HL-60 (cell line): Measurements from ENCODE around the gene CYSRT1.

ENCODE experiments used
- DNase-seq, 2 experiments: peaks; one replicate each; pipeline ENCODE4 v3.0.0-alpha.2; 2010 to 2020; ENCODE audit warnings: low read depth in 1 of 2, low spot score in 1 of 2
- H3K27ac ChIP-seq: fragments of 250-450 bp; sonication (Bioruptor Pico); replicated peaks from 2 replicates; pipeline ENCODE4 v1.5.1; 2020; ENCODE audit warnings: mild to moderate bottlenecking, moderate library complexity
- H3K27me3 ChIP-seq: fragments of 250-450 bp; sonication (Bioruptor Pico); 2 replicates; pipeline ENCODE4 v1.5.1; 2021; ENCODE audit warnings: mild to moderate bottlenecking, moderate library complexity; ENCODE audit not compliant: insufficient read depth, poor library complexity, severe bottlenecking
- H3K4me3 ChIP-seq: replicated peaks from 2 replicates; pipeline ENCODE4 v1.5.1; 2011; ENCODE audit warnings: mild to moderate bottlenecking, control low read depth, low read length; ENCODE audit not compliant: insufficient read depth
- GABPA ChIP-seq: IDR thresholded peaks from 2 replicates; pipeline ENCODE4 v1.6.1; 2012; ENCODE audit warnings: low read depth
- POLR2AphosphoS5 ChIP-seq: IDR thresholded peaks from 2 replicates; pipeline ENCODE4 v1.6.1; 2012; ENCODE audit warnings: low read depth
- SPI1 ChIP-seq: IDR thresholded peaks from 2 replicates; pipeline ENCODE4 v1.6.1; 2012; ENCODE audit warnings: low read depth, mild to moderate bottlenecking, borderline replicate concordance
- TF ChIP-seq, protein P1 (sequence below): IDR thresholded peaks from one replicate; pipeline ENCODE4 v1.5.1; 2011; ENCODE audit warnings: low read length, control low read depth, inconsistent platforms; ENCODE audit not compliant: insufficient read depth
- TF ChIP-seq, protein P2 (sequence below): IDR thresholded peaks from 2 replicates; pipeline ENCODE4 v1.6.1; 2012; ENCODE audit warnings: low read depth; ENCODE audit not compliant: insufficient replicate concordance

CYSRT1 gene

DNA sequence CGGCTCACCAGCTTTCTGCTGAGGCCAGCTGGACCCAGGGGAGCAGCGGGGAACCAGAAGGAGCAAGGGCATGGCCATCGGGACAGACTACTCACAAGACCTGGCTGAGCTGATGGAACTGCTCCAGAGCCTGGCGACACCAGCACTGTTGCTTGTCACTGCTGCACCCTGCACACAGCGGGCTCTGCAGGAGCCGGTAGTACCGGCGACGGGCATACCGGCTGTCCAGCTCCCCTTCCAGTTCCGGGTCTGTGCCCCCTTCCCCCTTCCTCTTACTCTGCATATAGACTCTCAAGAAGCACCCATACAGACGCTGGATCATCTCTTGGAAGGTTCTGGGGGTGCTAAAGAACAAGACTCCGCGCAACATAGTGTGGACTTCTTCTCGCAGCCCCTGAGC lies 37.6 kb upstream of the CYSRT1 start:
- peak overlapping the region; percentile 99 for H3K4me3 ChIP-seq
- H3K27ac ChIP-seq: no peak overlapping the region; the same call in 1 of the 2 replicates
- H3K27me3 ChIP-seq: no peaks in the 10 kb centered on the region
- DNase-seq: no peak
- TF ChIP-seq GABPA (no peak), POLR2AphosphoS5 (no peak), SPI1 (no peak)
- TF ChIP-seq, protein P1, sequence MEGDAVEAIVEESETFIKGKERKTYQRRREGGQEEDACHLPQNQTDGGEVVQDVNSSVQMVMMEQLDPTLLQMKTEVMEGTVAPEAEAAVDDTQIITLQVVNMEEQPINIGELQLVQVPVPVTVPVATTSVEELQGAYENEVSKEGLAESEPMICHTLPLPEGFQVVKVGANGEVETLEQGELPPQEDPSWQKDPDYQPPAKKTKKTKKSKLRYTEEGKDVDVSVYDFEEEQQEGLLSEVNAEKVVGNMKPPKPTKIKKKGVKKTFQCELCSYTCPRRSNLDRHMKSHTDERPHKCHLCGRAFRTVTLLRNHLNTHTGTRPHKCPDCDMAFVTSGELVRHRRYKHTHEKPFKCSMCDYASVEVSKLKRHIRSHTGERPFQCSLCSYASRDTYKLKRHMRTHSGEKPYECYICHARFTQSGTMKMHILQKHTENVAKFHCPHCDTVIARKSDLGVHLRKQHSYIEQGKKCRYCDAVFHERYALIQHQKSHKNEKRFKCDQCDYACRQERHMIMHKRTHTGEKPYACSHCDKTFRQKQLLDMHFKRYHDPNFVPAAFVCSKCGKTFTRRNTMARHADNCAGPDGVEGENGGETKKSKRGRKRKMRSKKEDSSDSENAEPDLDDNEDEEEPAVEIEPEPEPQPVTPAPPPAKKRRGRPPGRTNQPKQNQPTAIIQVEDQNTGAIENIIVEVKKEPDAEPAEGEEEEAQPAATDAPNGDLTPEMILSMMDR: no peak
- TF ChIP-seq, protein P2, sequence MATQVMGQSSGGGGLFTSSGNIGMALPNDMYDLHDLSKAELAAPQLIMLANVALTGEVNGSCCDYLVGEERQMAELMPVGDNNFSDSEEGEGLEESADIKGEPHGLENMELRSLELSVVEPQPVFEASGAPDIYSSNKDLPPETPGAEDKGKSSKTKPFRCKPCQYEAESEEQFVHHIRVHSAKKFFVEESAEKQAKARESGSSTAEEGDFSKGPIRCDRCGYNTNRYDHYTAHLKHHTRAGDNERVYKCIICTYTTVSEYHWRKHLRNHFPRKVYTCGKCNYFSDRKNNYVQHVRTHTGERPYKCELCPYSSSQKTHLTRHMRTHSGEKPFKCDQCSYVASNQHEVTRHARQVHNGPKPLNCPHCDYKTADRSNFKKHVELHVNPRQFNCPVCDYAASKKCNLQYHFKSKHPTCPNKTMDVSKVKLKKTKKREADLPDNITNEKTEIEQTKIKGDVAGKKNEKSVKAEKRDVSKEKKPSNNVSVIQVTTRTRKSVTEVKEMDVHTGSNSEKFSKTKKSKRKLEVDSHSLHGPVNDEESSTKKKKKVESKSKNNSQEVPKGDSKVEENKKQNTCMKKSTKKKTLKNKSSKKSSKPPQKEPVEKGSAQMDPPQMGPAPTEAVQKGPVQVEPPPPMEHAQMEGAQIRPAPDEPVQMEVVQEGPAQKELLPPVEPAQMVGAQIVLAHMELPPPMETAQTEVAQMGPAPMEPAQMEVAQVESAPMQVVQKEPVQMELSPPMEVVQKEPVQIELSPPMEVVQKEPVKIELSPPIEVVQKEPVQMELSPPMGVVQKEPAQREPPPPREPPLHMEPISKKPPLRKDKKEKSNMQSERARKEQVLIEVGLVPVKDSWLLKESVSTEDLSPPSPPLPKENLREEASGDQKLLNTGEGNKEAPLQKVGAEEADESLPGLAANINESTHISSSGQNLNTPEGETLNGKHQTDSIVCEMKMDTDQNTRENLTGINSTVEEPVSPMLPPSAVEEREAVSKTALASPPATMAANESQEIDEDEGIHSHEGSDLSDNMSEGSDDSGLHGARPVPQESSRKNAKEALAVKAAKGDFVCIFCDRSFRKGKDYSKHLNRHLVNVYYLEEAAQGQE: no peak

DNA sequence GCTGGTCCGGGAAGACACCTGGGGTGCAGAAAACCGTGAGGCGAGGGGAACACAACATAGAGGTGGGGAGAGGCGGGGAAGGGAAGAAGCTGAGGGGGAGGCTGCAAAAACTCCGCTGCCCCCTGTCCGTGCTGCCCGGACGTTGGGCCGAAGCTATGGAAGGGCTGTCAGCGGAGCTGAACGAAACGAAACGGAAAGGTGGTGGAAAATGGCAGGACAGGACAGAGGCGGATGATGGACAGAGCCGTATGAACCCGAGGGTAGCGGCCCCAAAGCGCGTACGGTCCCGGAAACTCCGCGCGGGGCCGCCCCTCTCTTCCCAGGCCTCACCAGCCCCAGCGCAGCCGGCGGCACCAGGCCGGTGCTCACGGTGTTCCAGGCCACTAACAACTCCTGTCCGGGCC lies 36.9 kb upstream of the CYSRT1 start:
- no peak for DNase-seq
- H3K27me3 ChIP-seq: no peaks in the 10 kb centered on the region
- H3K4me3 ChIP-seq: peak overlapping the region; percentile 99
- no peak for TF ChIP-seq GABPA
- TF ChIP-seq, protein P2: no peak
- TF ChIP-seq, protein P1: no peak
- no peak for TF ChIP-seq SPI1
- no peak for TF ChIP-seq POLR2AphosphoS5
- peak overlapping the region; percentile 73 for H3K27ac ChIP-seq

DNA sequence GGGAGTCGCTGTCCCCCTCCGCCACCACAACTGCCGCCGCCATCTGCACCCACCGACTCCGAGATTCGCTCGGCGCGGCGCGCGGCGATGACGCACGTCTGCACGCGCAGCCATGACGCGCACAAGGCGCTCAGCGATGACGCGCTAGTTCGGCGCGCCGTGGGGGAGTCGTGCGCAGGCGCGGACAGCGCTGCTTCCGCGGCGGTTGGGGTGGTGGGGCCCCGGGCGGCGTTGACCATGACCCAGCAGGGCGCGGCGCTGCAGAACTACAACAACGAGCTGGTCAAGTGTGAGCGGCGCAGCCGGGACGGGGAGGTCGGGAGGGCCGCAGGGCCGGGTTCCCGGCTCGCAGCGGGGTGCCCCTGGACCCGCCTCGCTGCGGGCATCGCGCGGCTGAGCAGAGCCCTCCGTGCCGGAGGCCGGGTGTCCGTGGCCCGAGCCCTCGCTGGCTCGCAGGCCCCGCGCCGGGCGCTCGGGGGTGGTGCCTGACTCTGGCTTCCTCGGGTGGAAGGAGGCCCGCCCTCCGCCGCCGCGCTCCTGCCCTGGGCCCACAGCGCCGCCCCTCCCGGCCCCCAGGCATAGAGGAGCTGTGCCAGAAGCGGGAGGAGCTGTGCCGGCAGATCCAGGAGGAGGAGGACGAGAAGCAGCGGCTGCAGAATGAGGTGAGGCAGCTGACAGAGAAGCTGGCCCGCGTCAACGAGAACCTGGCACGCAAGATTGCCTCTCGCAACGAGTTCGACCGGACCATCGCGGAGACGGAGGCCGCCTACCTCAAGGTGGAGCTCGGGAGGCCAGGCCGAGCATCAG lies 36.3 kb upstream of the CYSRT1 start, which contains the start of the genes ANAPC2 and SSNA1:
ANAPC2 (minus strand) TSS at position 71 of the 807 bp plus-strand sequence; CDS start at position 43, 28 bp downstream.
SSNA1 (plus strand) TSS at position 187 of the 807 bp plus-strand sequence; CDS start at position 238, 51 bp downstream.
- peak; percentile 90 to 93 for DNase-seq
- Histone ChIP-seq H3K27me3 (no peaks in the 10 kb centered on the region), H3K27ac (peak within 1 kb of the TSS; percentile 73), H3K4me3 (peak within 1 kb of the TSS; percentile 99)
- peak; percentile 91 for TF ChIP-seq POLR2AphosphoS5
- TF ChIP-seq, protein P2: no peak
- TF ChIP-seq SPI1: no peak
- TF ChIP-seq GABPA: no peak; the same call in 1 of the 2 replicates
